Ishikawa (cell line): ENCODE data around the gene SMARCD1.

Experiments
- CEBPB ChIP-seq: IDR thresholded peaks from 2 replicates; pipeline ENCODE4 v1.6.1; 2012
- CREB1 ChIP-seq: IDR thresholded peaks from 2 replicates; pipeline ENCODE4 v1.6.1; 2012; ENCODE audit warnings: low read depth
- EGR1 ChIP-seq: IDR thresholded peaks from 2 replicates; pipeline ENCODE4 v1.6.1; 2012
- EP300 ChIP-seq: IDR thresholded peaks from 2 replicates; pipeline ENCODE4 v1.6.1; 2012; ENCODE audit warnings: borderline replicate concordance
- FOXM1 ChIP-seq: IDR thresholded peaks from 2 replicates; pipeline ENCODE4 v1.6.1; 2012; ENCODE audit warnings: low read depth, borderline replicate concordance
- MAX ChIP-seq: IDR thresholded peaks from 2 replicates; pipeline ENCODE4 v1.6.1; 2012
- NFIC ChIP-seq: IDR thresholded peaks from 2 replicates; pipeline ENCODE4 v1.6.1; 2012
- RAD21 ChIP-seq: IDR thresholded peaks from 2 replicates; pipeline ENCODE4 v1.6.1; 2012; ENCODE audit warnings: low read depth
- REST ChIP-seq: IDR thresholded peaks from 2 replicates; pipeline ENCODE4 v1.6.1; 2012; ENCODE audit warnings: low read depth, mild to moderate bottlenecking
- TAF1 ChIP-seq: IDR thresholded peaks from 2 replicates; pipeline ENCODE4 v1.6.1; 2012; ENCODE audit warnings: low read depth, mild to moderate bottlenecking
- TCF12 ChIP-seq: IDR thresholded peaks from 2 replicates; pipeline ENCODE4 v1.6.1; 2012; ENCODE audit warnings: low read depth
- TEAD4 ChIP-seq: IDR thresholded peaks from 2 replicates; pipeline ENCODE4 v1.6.1; 2012
- USF1 ChIP-seq: IDR thresholded peaks from 2 replicates; pipeline ENCODE4 v1.6.1; 2012
- YY1 ChIP-seq: IDR thresholded peaks from 2 replicates; pipeline ENCODE4 v1.6.1; 2012; ENCODE audit warnings: low read depth
- ZBTB7A ChIP-seq: IDR thresholded peaks from 2 replicates; pipeline ENCODE4 v1.6.1; 2012; ENCODE audit warnings: low read depth

The SMARCD1 gene

GRCh38 chr12:50077099-50077498 lies 8.0 kb upstream of the SMARCD1 start:
- TF ChIP-seq CEBPB: no peak
- no peak for TF ChIP-seq EP300
- TF ChIP-seq CREB1: no peak
- TF ChIP-seq NFIC: no peak
- no peak for TF ChIP-seq YY1
- no peak for TF ChIP-seq USF1
- no peak for TF ChIP-seq REST

GRCh38 chr12:50078281-50078680 lies 6.9 kb upstream of the SMARCD1 start:
- TF ChIP-seq EP300 (no peak), RAD21 (no peak), EGR1 (no peak), FOXM1 (no peak), ZBTB7A (no peak), USF1 (no peak), REST (no peak)

GRCh38 chr12:50079771-50080170 lies 5.4 kb upstream of the SMARCD1 start:
- no peak for TF ChIP-seq YY1
- TF ChIP-seq NFIC: no peak
- peak; percentile 86 for TF ChIP-seq REST
- TF ChIP-seq MAX: no peak
- no peak for TF ChIP-seq ZBTB7A
- no peak for TF ChIP-seq FOXM1
- TF ChIP-seq TCF12: no peak

GRCh38 chr12:50081096-50081808 lies 3.9 kb upstream of the SMARCD1 start:
- TF ChIP-seq EGR1 (peak; percentile 34; the same call in 1 of the 2 replicates), MAX (no peak), USF1 (0 out of 2 replicates have a peak, but pooled peaks have one; percentile 4), CEBPB (no peak), FOXM1 (no peak)

- no peak for TF ChIP-seq TEAD4
- TF ChIP-seq TAF1: no peak
- no peak for TF ChIP-seq EP300
- TF ChIP-seq MAX: no peak
- no peak for TF ChIP-seq NFIC
- TF ChIP-seq CREB1: no peak
- TF ChIP-seq TCF12: no peak
- no peak for TF ChIP-seq USF1
- no peak for TF ChIP-seq FOXM1
- no peak for TF ChIP-seq ZBTB7A
- no peak for TF ChIP-seq YY1
- no peak for TF ChIP-seq CEBPB
- no peak for TF ChIP-seq EGR1
Measured at GRCh38 chr12:50082644-50083043, 2.5 kb upstream of the SMARCD1 start.
